Measurements from ENCODE around the gene CCDC175. TPM values are rescaled to one million over a fixed set of nuclear protein-coding genes. Genes with fewer than 3 reads are reported as not detected.

CCDC175 gene
- total RNA-seq, 1 experiment from 2014 or later, result not detected

GRCh38 chr14:59464486-59465315 lies 111.9 kb downstream of the CCDC175 start:
- no peaks in the 10 kb centered on the region for H4K20me1 ChIP-seq (ENCODE audit: insufficient read depth)
- H3K4me2 ChIP-seq, result no peak overlapping the region
- H3K27ac ChIP-seq, result no peak overlapping the region
- H3K4me1 ChIP-seq (replicated peaks; ENCODE audit: insufficient read depth), result no peaks in the 10 kb centered on the region
- intact Hi-C loops (cut with micrococcal nuclease; ENCODE audit: unreplicated experiment), result no loop called here
- H3K9me2 ChIP-seq (ENCODE audit: insufficient read depth), result no peaks in the 10 kb centered on the region
- POLR2A ChIA-PET (ENCODE audit: unreplicated experiment), result no interaction called here
- H3K9me3 ChIP-seq (ENCODE audit: insufficient read depth, low read depth), result no peaks in the 10 kb centered on the region
- no peak for DNase-seq
- H3F3A ChIP-seq (ENCODE audit: insufficient read depth, low read depth), result no peaks in the 10 kb centered on the region; the same call in 1 of the 2 replicates
- TF ChIP-seq CTCF (conservative IDR thresholded peaks at IDR 0.05), result no peak
- no peak for TF ChIP-seq EZH2 (IDR thresholded peaks at IDR 0.05; ENCODE audit: low read depth)
- no peaks in the 10 kb centered on the region for H3K79me2 ChIP-seq (ENCODE audit: low read depth)
- no peak overlapping the region for H3K4me3 ChIP-seq
- no TSS peak for BruUV-seq (replicated peaks)
- CTCF ChIA-PET, result no interaction called here
- no peak overlapping the region for H2AFZ ChIP-seq
- peaks cover 19% of the 10 kb centered on the region for H3K36me3 ChIP-seq (ENCODE audit: low read depth)
- H3K27me3 ChIP-seq (ENCODE audit: insufficient read depth, low read depth), result no peaks in the 10 kb centered on the region

- no peak overlapping the region for H3K4me2 ChIP-seq
These were observed 112.7 kb downstream of the CCDC175 start for GRCh38 chr14:59463787-59464485.

GRCh38 chr14:59461891-59462290 lies 114.7 kb downstream of the CCDC175 start:
- POLR2A ChIA-PET (ENCODE audit: unreplicated experiment), result no interaction called here
- intact Hi-C loops (cut with micrococcal nuclease; ENCODE audit: unreplicated experiment), result no loop called here
- Histone ChIP-seq H4K20me1 (ENCODE audit: insufficient read depth) (no peaks in the 10 kb centered on the region), H3K9me3 (ENCODE audit: insufficient read depth, low read depth) (no peaks in the 10 kb centered on the region), H2AFZ (no peak overlapping the region), H3K4me3 (no peak overlapping the region), H3F3A (ENCODE audit: insufficient read depth, low read depth) (no peaks in the 10 kb centered on the region), H3K79me2 (ENCODE audit: low read depth) (no peaks in the 10 kb centered on the region), H3K4me2 (no peak overlapping the region), H3K27me3 (ENCODE audit: insufficient read depth, low read depth) (no peaks in the 10 kb centered on the region), H3K4me1 (replicated peaks; ENCODE audit: insufficient read depth) (no peaks in the 10 kb centered on the region), H3K27ac (no peak overlapping the region), H3K9me2 (ENCODE audit: insufficient read depth) (no peaks in the 10 kb centered on the region), H3K36me3 (ENCODE audit: low read depth) (peaks cover 30% of the 10 kb centered on the region)
- CTCF ChIA-PET, result no interaction called here
- TF ChIP-seq CTCF (conservative IDR thresholded peaks at IDR 0.05), result no peak
- TF ChIP-seq EZH2 (IDR thresholded peaks at IDR 0.05; ENCODE audit: low read depth), result no peak
- no peak for DNase-seq
- BruUV-seq (replicated peaks), result no TSS peak

More at GRCh38 chr14:59463787-59464485, 112.7 kb downstream of the CCDC175 start:
- Histone ChIP-seq H3K4me3 (no peak overlapping the region), H3K9me3 (ENCODE audit: insufficient read depth, low read depth) (no peaks in the 10 kb centered on the region), H3K9me2 (ENCODE audit: insufficient read depth) (no peaks in the 10 kb centered on the region), H3K79me2 (ENCODE audit: low read depth) (no peaks in the 10 kb centered on the region), H3K27me3 (ENCODE audit: insufficient read depth, low read depth) (no peaks in the 10 kb centered on the region), H3K27ac (no peak overlapping the region), H3K4me1 (replicated peaks; ENCODE audit: insufficient read depth) (no peaks in the 10 kb centered on the region), H4K20me1 (ENCODE audit: insufficient read depth) (no peaks in the 10 kb centered on the region), H2AFZ (no peak overlapping the region), H3K36me3 (ENCODE audit: low read depth) (peaks cover 19% of the 10 kb centered on the region), H3F3A (ENCODE audit: insufficient read depth, low read depth) (no peaks in the 10 kb centered on the region; the same call in 1 of the 2 replicates)
- intact Hi-C loops (cut with micrococcal nuclease; ENCODE audit: unreplicated experiment), result no loop called here
- no TSS peak for BruUV-seq (replicated peaks)
- CTCF ChIA-PET, result no interaction called here
- POLR2A ChIA-PET (ENCODE audit: unreplicated experiment), result no interaction called here
- TF ChIP-seq EZH2 (IDR thresholded peaks at IDR 0.05; ENCODE audit: low read depth) (no peak), CTCF (conservative IDR thresholded peaks at IDR 0.05) (no peak)
- no peak for DNase-seq
